RPMI7951 (cell line): ENCODE measurements around the gene PBX1. TPM values are rescaled to one million over a fixed set of nuclear protein-coding genes. Genes with fewer than 3 reads are reported as not detected.

ENCODE experiments used
- DNase-seq: peaks from one replicate; pipeline ENCODE4 v3.0.0-alpha.2; 2012; ENCODE audit warnings: low read depth
- total RNA-seq: library from RNA; depleted of rRNA; stranded (reverse); fragments of >200 nt; shearing (Covaris generic); gene quantifications from 2 replicates; pipeline ENCODE4 v1.2.3, GENCODE V29; 2014

PBX1 gene
- total RNA-seq, 1 experiment from 2014 or later = 2.4 TPM

- peak; percentile 21 for DNase-seq
Observed at GRCh38 chr1:164617377-164618201, 58.6 kb downstream of the PBX1 start.

DNA sequence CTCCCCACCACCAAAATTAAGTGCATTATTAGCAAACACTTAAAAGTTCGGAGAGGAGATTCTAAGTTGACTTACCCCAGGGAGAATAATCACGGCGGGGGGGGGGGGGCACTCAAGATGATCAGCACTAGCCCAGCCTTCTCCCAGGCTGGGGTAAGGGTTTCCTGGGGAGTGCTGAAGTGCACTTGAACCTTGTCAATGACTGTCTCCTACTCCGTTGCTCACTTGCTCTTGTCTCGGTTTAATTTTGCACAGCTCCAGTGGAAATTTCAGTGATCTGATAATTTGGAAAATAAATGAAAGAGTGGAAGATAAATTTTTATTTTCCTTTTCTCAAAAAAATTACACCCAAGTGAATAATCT is 59.2 kb downstream of the PBX1 start:
- no peak for DNase-seq

- no peak for DNase-seq
Observed at GRCh38 chr1:164619006-164619784, 60.2 kb downstream of the PBX1 start.

DNA sequence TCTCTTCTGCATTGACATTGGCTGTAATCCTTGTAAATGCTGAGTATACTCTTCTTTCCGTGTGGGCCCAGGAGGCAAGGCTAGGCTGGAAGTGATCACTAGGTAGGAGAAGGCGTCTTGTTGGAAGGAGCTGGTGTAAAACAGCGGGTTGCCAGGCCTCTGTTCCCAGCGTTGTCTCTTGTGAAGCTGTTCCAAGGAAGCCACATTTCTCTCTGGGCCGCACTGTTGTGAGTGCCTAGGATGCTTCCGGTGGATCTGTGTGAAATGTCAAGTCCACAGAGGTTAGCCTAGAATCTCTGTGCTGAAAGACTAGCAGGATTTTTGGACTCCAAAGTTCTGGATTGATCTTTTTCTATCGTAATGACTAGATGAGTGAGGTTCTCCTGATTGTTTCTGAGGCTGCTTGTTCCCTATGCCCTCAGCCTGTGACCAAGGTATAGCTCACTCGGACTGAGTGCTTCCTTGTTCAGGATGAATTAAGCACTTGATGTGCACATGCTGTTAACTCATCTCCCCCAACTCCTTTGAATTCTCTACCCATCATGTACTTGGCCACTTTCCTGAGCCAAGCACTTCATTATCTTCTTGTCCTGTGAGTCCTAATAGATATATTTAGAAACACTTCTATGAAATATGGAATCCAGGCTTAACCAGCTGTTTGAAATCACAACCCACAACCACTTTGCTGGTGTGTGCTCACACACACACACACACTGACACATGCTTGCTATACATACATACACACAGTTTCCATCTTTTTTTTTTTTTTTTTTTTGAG is 63.3 kb downstream of the PBX1 start:
- no peak for DNase-seq

GRCh38 chr1:164623805-164624204 is 64.8 kb downstream of the PBX1 start:
- DNase-seq = no peak

GRCh38 chr1:164624400-164624799 is 65.4 kb downstream of the PBX1 start:
- DNase-seq = no peak

DNA sequence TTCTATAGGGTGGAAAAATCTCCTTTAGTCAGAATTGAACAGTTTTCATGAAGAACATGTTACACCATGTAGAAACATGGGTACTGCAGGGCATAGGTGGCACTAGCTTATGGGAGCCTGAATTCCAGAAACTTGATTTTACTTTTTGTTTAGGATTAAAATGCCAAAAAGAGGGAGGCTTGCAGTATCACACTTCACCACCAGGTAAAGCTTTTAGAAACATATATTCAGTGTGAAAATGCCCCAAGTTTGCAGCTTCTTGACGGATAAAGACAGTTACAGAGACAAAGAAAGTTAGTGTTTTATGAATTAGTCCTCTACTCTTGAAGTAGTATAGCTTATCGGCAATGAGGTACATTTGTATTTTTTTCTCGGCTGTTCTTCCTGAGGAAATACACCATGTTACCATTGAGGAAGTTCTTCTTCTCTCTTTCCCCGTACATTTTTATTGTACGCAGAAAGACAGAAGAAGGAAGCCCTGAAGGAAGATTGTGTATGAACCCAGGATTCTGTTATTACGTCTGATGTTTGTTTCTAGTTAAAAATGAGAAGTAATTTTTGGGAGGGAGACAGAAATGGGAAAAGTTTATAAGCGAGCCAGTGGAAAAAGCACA is 66.1 kb downstream of the PBX1 start:
- no peak for DNase-seq

GRCh38 chr1:164628772-164629171 is 69.8 kb downstream of the PBX1 start:
- no peak for DNase-seq

DNA sequence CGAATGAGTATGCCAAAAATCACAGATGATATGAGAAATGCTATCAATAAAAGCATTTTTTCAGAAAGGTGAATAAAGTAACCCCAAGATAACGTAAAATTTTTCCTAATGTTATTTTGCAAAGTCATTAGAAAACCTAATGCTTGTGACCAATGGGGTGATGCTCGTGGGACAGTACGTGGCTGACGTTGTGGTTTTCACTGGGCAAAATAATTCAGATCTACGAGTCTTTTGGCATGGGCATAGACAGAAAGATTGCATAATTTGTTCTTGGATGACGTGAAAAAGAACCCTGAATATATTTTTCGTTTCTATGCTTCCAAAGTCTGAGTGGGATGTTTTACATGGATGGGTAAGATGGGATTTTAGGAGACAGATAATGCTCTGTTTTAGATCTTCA is 71.0 kb downstream of the PBX1 start:
- no peak for DNase-seq

GRCh38 chr1:164630626-164631396 is 71.8 kb downstream of the PBX1 start:
- DNase-seq = no peak

GRCh38 chr1:164631751-164632150 is 72.8 kb downstream of the PBX1 start:
- DNase-seq = no peak

DNA sequence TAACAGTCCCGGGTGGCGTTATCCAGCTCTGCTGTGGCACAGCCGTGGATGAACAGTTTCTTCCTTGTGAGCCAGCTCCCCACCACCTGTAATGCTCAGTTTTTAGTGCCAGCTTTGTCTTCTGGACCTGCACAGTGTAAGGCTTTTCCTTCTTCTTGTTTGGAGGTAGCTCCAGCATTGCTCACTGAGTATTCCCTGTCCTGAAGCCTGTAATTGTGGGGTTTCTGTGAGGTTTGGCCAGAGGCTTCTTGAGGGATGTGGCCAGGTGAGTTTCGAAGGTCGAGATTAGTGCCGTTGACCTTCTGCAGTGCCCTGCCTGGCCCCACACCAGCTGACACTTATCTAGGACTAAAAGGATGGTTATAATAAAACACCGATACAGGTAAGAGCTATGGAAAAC is 75.0 kb downstream of the PBX1 start:
- no peak for DNase-seq

GRCh38 chr1:164635059-164635802 is 76.2 kb downstream of the PBX1 start:
- DNase-seq = no peak

DNA sequence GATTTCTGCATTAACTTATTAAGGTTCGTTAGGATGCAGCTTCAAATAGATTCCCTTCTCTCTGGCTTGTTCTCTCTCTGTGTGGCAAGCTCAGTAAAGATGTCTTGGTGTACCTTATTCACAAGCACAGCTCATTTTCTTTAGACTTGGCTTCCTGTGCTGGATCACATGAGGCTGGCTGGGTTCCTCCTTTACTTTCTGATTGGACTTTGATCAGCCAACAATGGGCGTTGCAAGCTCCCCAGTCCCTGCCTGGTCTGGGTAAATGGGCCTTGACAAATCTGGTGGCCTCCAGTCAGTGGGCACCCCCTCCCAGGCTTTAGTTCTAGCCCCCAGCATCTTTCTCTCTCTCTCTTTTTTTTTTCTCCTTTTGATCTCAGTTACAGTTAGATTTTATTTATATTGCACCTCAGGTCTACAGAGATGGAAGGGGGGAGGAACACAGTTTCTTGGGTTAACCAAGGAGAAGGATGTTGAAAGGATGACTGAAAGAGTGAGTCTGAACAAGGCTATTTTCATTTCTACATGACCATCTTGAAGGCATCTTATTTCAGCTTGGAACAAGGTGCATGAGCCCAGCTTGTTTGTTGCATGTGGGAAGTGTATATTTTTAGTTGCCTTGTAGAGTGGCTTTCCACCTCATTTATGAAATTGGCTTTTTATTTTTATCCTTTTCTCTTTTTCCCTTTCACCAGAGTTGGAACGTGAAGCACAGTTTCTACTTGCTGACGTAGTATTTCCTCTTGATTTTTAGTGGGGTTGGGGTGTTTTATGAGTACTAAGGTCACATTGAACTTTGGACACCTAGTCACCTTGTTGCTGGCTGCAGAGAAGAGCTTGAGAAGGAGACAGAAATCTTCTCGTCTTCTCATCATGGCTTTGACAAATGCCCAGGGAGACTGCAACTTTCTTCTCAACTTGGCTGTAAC is 77.1 kb downstream of the PBX1 start:
- DNase-seq = no peak

DNA sequence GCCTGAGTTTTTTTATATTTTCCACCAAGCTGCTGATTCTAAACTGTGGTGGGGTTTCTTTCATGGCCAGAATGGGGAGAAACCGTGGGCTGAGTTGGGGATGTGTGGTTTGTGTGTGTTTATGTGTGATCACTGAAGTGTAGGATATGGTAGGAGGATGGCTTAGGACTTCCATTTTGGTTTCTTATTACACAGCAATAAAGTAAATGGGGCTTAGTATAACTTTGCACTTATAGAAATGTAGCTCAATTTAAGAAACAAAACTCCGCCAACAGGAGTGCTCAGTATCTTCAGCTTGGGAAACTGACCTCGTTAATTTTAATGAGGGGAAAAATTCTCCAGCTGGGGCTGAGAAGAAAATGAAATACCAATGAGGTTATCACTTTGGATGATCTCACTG is 77.8 kb downstream of the PBX1 start:
- no peak for DNase-seq

DNA sequence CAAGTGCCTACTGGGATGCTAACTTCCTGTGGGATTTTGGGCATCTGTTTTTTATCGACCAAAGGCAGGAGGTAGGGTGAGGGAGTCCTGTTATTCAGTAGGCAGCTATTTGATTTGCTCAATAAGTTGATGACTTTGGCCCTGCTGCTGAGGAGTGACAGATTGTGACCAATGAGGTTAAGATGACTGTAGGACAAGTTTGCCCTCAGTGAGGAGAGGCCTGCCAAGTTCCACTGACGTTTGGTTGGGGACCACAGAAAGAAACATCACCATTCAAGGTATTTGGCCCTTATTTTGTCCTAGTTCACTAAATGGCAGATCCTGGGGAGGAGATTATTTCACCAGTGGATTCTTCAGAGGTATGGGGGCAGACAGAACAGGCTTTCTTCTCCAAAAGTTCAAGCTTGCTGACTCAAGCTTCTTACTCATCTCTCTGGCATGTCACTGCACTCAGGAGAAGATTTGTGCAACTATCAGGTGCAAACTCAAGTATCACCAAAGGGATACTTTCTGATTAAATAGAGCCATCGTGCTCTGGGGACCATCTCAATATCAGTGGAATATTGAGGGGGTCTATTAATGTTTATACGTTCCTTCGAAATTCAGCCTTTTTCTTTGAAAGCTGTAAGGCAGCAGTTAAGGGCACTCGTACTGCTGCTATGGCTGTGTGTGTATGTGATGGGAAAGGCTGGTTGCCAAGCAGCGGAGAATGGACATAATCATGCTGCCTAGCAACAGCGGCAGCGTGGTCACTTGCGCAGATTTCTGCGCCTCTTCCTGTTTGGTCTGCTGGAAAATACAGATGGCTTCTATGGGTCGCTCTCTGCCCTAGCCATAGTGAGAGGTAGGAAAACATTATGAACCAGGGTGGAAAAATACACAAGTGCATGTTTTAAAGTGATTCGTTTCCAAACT is 78.7 kb downstream of the PBX1 start:
- peak; percentile 75 for DNase-seq

DNA sequence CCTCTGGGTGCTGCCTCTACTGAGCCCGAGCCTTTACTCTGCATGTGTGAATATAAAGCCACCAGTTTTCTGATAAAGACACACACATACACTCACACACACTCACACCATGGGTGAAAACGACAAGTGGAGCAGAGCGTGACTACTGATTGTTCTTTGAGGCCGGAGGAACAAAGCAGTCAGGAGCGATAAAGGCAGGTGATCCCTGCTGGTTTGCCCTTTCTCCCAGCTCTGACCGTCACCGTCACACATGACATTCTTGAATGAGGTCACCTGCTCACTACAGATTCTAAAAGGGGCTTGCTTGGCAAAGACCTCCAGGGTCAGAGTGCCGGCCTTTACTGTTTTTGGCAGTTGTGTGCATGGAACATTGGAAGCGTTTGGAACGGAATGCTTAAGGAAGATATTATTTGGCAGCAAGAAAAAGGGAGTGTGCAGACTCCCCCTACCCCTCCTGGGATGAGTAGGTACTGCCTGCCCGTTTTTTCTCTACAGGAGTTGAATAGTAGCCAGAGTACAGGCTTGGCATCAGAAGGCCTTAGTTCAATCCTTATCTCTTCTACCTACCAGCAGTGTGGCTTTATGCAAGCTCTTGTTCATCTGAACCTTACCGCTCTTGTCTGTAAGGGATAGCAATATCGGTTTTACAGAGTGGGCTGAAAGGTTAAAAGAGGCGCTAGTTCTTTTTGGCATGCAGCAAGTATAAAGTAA is 79.7 kb downstream of the PBX1 start:
- no peak for DNase-seq
